Heart left ventricle (tissue), 13 donors: ENCODE results near the gene GNPDA1.

Experiments
- POLR2A ChIP-seq, 2 donors: fragments of 450-650 bp; IDR thresholded peaks; one replicate each; pipeline ENCODE4 v1.6.1; 2017; ENCODE audit warnings: antibody characterized with exemption in 2 of 2, mild to moderate bottlenecking in 2 of 2, moderate library complexity in 2 of 2
- TF ChIP-seq, protein P1 (sequence below), 12 donors: fragments of 200-600 bp; sonication (generic) in 4 of 12; IDR thresholded peaks; one replicate each; pipeline versions ENCODE4 v1.5.0 to v1.8.0; 2018 to 2022; ENCODE audit warnings: antibody characterized with exemption in 12 of 12, mild to moderate bottlenecking in 5 of 12
- donor health status: ischemic (EF 13 %, LVEDD 7.1; RV severe dilation, severe dysfunction).
- donor health status: DM: no; HTN: yes; CAD: no.
- donor health status: DM: no; HTN: no; CAD: no.
- donor health status: ischemic (EF 25% LVEDD 6.9; RV normal size, moderate dysfunction).
- donor health status: ischemic (EF 25% LVEDD 5.7; RV mildly dilated, moderate dysfunction).
- donor health status: ischemic (EF 35%, LVEDD 5.7; RV mildly dilated, moderate dysfunction).
- donor health status: nonischemic (EF 11% LVEDD 7.7; RV severe dilation, severe dysfunction).
- donor health status: DM: yes; HTN: yes; CAD: no.
- donor health status: PGD.
- donor health status: ischemic (EF 29% LVEDD 5.4; RV normal size, mild dysfunction).
- donor health status: nonischemic (EF 23%, LVEDD 6.1; RV moderate dilation, normal function).

DNA sequence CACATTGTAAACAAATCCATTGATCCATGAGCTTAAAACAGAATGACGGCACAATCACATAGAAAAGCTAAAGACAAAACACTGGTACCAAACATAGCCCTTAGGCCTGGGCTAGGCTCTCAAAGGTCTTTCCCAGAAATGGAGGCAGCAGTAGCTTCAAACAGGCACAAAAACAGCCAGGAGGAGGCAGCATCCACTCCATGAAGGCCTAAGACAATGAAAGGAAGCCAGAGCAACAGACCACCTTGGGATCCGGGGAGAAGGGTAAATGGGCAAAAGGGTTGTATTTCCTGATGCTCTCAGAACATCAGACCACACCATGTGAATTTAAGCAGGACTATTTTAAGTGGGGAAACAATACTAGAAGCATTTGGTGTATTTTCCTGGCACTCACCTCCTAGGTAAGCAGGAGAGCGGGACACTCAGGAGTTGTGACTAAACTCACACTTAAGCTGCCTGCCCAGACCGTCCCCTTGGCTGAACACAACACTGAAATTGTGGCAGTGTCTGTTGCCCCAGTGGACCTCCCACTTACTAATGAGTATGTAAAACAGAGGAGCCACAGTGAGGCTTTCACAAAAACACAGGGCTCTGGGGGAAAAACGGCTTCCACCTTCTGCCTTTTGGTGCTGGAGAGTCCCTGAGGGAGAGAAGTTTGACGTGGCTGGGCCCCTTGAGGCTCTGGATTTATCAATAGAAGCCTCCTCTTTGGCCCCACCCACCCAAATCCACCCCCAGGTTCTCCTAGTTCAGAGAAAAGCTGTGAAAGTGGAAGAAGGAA lies 11.9 kb downstream of the GNPDA1 start:
- TF ChIP-seq, protein P1, sequence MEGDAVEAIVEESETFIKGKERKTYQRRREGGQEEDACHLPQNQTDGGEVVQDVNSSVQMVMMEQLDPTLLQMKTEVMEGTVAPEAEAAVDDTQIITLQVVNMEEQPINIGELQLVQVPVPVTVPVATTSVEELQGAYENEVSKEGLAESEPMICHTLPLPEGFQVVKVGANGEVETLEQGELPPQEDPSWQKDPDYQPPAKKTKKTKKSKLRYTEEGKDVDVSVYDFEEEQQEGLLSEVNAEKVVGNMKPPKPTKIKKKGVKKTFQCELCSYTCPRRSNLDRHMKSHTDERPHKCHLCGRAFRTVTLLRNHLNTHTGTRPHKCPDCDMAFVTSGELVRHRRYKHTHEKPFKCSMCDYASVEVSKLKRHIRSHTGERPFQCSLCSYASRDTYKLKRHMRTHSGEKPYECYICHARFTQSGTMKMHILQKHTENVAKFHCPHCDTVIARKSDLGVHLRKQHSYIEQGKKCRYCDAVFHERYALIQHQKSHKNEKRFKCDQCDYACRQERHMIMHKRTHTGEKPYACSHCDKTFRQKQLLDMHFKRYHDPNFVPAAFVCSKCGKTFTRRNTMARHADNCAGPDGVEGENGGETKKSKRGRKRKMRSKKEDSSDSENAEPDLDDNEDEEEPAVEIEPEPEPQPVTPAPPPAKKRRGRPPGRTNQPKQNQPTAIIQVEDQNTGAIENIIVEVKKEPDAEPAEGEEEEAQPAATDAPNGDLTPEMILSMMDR (IDR thresholded peaks at IDR 0.05), result peak in 8 of 12 donors; percentile 12 to 46 (median 24)
- no peak for TF ChIP-seq POLR2A (IDR thresholded peaks at IDR 0.05)
